ENCODE measurements around the gene CCDC191.

The CCDC191 gene

DNA sequence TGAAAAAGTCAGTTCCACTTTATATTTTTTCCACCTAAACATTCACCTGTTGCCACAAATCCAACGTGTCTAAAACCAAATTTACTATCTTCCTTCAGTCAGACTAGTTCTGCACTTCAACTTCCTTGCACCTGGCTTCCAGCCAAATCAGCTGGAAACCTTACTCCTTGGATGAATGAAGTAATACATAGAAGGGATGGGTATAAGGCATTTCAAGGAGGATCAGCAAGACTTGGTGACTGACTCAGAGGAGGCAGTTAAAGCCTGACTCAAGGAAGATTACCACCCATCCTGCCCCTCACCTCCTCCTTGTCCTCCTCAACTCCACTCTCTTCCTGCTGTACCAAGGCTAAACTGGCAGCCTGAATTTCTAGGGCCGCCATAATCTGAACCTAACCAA is 37.3 kb upstream of the CCDC191 start:
- TF ChIP-seq CTCF (IDR thresholded peaks at IDR 0.05) (no peak), ZFX (IDR thresholded peaks at IDR 0.05; ENCODE audit: borderline replicate concordance) (no peak)

DNA sequence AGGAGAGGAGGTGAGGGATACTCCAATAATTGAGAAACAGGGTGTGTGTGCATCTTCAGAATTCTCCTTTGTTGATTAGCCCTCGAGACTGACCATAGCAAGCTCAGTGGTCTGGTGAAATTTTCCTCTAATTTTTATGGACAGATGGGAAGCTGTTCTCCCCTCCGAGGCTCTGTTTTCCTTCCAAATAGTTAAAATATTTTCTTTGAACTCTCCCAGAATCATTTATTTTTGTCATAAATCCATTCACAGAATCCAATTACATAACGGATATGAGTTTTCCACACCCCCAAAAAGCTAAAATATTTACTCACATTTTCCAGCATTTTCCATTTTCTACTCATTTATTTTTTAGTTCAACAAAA is 36.7 kb upstream of the CCDC191 start:
- no peak overlapping the region for H3K27ac ChIP-seq
- no peak for TF ChIP-seq ZFX (IDR thresholded peaks at IDR 0.05; ENCODE audit: borderline replicate concordance)
- TF ChIP-seq CTCF (IDR thresholded peaks at IDR 0.05), result no peak

More for the DNA sequence above, 37.3 kb upstream of the CCDC191 start:
- no peak overlapping the region for H3K27ac ChIP-seq

DNA sequence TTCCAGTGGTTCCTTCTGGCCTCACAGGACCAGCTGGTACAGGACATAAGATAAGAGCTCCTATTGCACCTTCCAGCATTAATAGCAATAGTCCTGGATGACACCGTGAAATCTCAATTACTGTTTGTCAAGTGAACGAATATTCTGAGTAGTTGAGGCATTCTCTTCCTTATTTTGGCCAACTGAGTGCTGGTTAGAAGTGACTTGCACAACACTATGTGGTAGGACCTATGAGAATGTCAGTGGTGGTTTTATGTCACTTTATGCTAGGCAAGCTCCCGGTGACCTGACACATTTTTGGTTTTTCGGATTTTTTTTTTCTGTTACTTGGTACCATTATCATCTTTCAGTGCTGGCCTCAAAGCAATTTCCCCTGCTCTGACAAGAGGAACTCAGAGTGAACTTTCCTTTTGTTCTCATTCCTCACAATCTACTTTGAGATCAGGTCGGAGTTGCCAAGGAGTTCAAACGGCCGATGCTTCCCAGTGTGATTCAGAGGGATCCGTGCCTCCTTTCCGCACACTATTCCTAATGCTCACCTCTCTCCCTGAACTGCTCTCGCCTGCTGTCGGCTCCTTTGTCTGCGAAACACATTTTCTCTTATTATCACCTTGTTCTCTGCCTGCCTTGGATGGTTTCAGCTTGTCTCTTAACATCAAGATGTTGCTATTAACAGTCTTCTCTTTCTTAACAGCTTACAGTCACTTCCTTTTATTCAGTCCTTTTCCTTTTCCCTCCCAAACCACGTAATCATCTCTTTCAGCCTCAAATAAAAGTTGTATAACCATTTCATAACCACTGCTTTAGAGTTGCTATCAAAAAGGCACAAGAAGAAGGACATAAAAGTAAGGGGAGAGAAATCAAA is 36.1 kb upstream of the CCDC191 start:
- TF ChIP-seq CTCF (IDR thresholded peaks at IDR 0.05) (no peak), ZFX (IDR thresholded peaks at IDR 0.05; ENCODE audit: borderline replicate concordance) (no peak)
- no peak overlapping the region for H3K27ac ChIP-seq

DNA sequence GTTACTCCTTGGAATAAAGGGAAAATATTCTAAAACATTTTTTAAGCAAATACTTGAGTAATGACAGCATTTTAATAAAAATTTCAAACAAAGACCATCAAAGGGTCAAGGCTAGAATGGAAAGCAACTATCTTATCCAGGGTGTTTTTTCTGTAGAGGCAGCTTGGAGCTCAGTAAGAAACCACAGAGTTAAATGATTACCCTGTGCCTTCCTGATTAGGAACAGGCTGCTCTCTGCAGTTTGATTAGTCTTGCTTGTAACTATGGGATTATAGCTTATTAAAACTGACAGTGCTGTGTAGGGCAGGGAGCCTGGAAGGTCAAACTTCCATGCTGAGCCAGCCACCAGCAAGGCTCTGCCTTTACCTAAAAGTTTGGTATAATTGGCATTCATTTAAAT is 33.3 kb upstream of the CCDC191 start:
- H3K27ac ChIP-seq, result no peak overlapping the region
- TF ChIP-seq CTCF (IDR thresholded peaks at IDR 0.05), result no peak
- TF ChIP-seq ZFX (IDR thresholded peaks at IDR 0.05; ENCODE audit: borderline replicate concordance), result no peak

- no peak overlapping the region for H3K27ac ChIP-seq
- TF ChIP-seq CTCF (IDR thresholded peaks at IDR 0.05) (no peak), ZFX (IDR thresholded peaks at IDR 0.05; ENCODE audit: borderline replicate concordance) (no peak)
Observed at GRCh38 chr3:114086356-114086755, 30.0 kb upstream of the CCDC191 start.

GRCh38 chr3:114083112-114083511 is 26.8 kb upstream of the CCDC191 start:
- H3K27ac ChIP-seq, result no peak overlapping the region
- TF ChIP-seq ZFX (IDR thresholded peaks at IDR 0.05; ENCODE audit: borderline replicate concordance), result no peak

- H3K27ac ChIP-seq, result no peak overlapping the region
Observed at GRCh38 chr3:114081037-114081436, 24.7 kb upstream of the CCDC191 start.

More at GRCh38 chr3:114081037-114081436, 24.7 kb upstream of the CCDC191 start:
- no peak for TF ChIP-seq ZFX (IDR thresholded peaks at IDR 0.05; ENCODE audit: borderline replicate concordance)
- no peak for TF ChIP-seq CTCF (IDR thresholded peaks at IDR 0.05)

All from 22Rv1 (cell line).